ENCODE measurements around the gene VTCN1. TPM values are rescaled to one million over a fixed set of nuclear protein-coding genes. Genes with fewer than 3 reads are reported as not detected.

The VTCN1 gene
- total and polyA plus RNA-seq, 2 donors (not counting 3 experiments of a cell fraction or from before 2014, with no cell fraction given): not detected

DNA sequence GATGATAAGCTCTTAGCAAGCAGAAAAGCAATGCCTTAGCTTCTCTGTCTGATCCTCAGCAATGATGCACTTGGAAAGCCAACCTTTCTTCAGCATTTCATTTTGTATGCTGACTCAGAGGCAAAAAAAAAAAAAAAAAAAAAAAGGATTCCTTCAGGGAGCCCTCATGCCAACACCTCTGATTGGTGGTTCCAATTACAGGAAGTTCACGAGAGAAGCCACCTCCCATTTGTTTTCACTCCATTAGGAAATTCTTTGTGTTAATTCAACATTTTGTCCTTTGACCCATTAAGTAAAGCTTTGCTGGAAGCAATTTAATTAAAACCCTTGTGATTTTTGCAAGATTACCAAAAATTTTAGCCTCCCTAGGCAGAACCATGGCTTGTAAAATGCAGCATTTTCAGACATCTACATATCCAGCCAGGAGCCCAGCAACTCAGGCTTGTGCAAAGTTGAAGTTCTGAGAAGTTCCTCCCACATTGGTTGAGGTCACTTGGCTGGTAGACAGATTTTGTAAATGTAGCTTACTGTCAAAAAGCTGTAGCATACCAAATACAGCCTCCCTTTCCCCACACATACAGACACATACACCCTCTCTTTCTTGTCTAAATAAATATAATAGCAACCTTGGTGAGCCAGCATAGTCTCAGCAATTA lies 27.1 kb upstream of the VTCN1 start:
- dilution Hi-C loops (cut with MboI; ENCODE audit: extremely low pct_ligation_motif_present, low sequenced_read_pairs): no loop called here
- no peaks in the 10 kb centered on the region for H3K79me2 ChIP-seq (ENCODE audit: control insufficient read depth, insufficient read depth, low read length)
- no peaks in the 10 kb centered on the region for H3K9me1 ChIP-seq (replicated peaks; ENCODE audit: control insufficient read depth, extremely low read depth, insufficient read depth, low read length)
- intact Hi-C loops (cut with micrococcal nuclease): no loop called here
- no peak overlapping the region for H3K4me3 ChIP-seq (replicated peaks in 1 of 3; ENCODE audit: insufficient read depth in 1 of 3, low read depth in 1 of 3, low read length in 3 of 3)
- FAIRE-seq (no peak), DNase-seq (ENCODE audit: low read depth, low spot score) (no peak)
- no peaks in the 10 kb centered on the region for H4K20me1 ChIP-seq (replicated peaks; ENCODE audit: control insufficient read depth, extremely low read depth, insufficient read depth, low read length)
- H3K27ac ChIP-seq (ENCODE audit: insufficient read depth, low read depth, low read length): no peak overlapping the region
- no peak overlapping the region for H3K9ac ChIP-seq (replicated peaks; ENCODE audit: extremely low read depth, insufficient read depth, low read length)
- CTCF ChIA-PET: no interaction called here
- no TSS peak for BruUV-seq (replicated peaks)
- H3K36me3 ChIP-seq (ENCODE audit: control insufficient read depth in 2 of 2, extremely low read depth in 1 of 2, insufficient read depth in 2 of 2, low read length in 2 of 2): no peaks in the 10 kb centered on the region
- H3K4me2 ChIP-seq (ENCODE audit: insufficient read depth, low read length): no peak overlapping the region
- POLR2A ChIA-PET: no interaction called here
- H3K4me1 ChIP-seq (ENCODE audit: control insufficient read depth, extremely low read depth, insufficient read depth, low read length): no peaks in the 10 kb centered on the region
- TF ChIP-seq FOS (IDR thresholded peaks at IDR 0.05; ENCODE audit: borderline replicate concordance, insufficient read depth, low read length): no peak
- peaks cover 0 to 3% of the 10 kb centered on the region in 2 experiments for H3K27me3 ChIP-seq (ENCODE audit: control insufficient read depth in 2 of 2, insufficient read depth in 2 of 2, low read length in 2 of 2)
- no peaks in the 10 kb centered on the region for H3K9me3 ChIP-seq (replicated peaks; ENCODE audit: control insufficient read depth, insufficient read depth, low read length)
- no peak overlapping the region for H2AFZ ChIP-seq (ENCODE audit: low read depth, low read length)

DNA sequence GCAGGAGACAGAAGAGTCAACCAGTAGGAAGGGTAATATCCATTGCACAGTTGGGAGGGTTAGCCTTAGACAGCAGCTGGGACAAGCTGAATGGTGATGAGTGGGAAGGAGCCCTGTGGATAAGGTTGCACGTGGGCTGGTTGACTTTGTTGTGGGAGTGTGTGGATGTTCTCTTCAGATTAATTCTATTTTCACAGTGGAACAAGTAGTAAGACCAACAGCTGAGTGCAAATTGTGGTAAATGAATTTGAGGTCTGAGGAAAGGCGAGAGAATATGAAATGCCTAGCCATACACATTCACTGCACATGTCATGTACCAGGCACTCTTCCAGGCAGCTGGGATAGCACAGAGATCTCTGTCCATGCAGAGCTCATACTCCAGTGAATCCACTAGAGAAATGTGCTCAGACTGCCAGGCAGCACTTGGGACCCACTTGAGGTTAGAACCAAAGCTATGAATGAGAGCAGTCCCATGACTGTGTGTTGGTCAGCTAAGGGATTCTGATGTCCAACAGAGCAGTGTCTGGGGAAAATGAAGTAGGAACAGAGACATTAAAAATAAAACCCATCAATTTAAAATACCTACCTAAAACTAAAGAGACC lies 25.2 kb upstream of the VTCN1 start:
- Histone ChIP-seq H3K27me3 (ENCODE audit: control insufficient read depth in 2 of 2, insufficient read depth in 2 of 2, low read length in 2 of 2) (no peaks in the 10 kb centered on the region), H3K4me2 (ENCODE audit: insufficient read depth, low read length) (no peak overlapping the region), H3K9me1 (replicated peaks; ENCODE audit: control insufficient read depth, extremely low read depth, insufficient read depth, low read length) (no peaks in the 10 kb centered on the region), H3K36me3 (ENCODE audit: control insufficient read depth in 2 of 2, extremely low read depth in 1 of 2, insufficient read depth in 2 of 2, low read length in 2 of 2) (no peaks in the 10 kb centered on the region), H3K9ac (replicated peaks; ENCODE audit: extremely low read depth, insufficient read depth, low read length) (no peak overlapping the region), H3K27ac (ENCODE audit: insufficient read depth, low read depth, low read length) (no peak overlapping the region), H4K20me1 (replicated peaks; ENCODE audit: control insufficient read depth, extremely low read depth, insufficient read depth, low read length) (no peaks in the 10 kb centered on the region), H3K4me1 (ENCODE audit: control insufficient read depth, extremely low read depth, insufficient read depth, low read length) (no peaks in the 10 kb centered on the region), H3K9me3 (replicated peaks; ENCODE audit: control insufficient read depth, insufficient read depth, low read length) (no peaks in the 10 kb centered on the region), H3K79me2 (ENCODE audit: control insufficient read depth, insufficient read depth, low read length) (no peaks in the 10 kb centered on the region), H2AFZ (ENCODE audit: low read depth, low read length) (no peak overlapping the region), H3K4me3 (replicated peaks in 1 of 3; ENCODE audit: insufficient read depth in 1 of 3, low read depth in 1 of 3, low read length in 3 of 3) (no peak overlapping the region)
- DNase-seq (ENCODE audit: low read depth, low spot score): no peak
- FAIRE-seq: no peak
- CTCF ChIA-PET: no interaction called here
- intact Hi-C loops (cut with micrococcal nuclease): no loop called here
- dilution Hi-C loops (cut with MboI; ENCODE audit: extremely low pct_ligation_motif_present, low sequenced_read_pairs): no loop called here
- no TSS peak for BruUV-seq (replicated peaks)
- POLR2A ChIA-PET: no interaction called here
- TF ChIP-seq MYC (IDR thresholded peaks at IDR 0.05; ENCODE audit: low read depth, low read length): no peak
- no peak for TF ChIP-seq CTCF (IDR thresholded peaks at IDR 0.05; ENCODE audit: extremely low read depth in 1 of 2, insufficient read depth in 1 of 2, low read depth in 1 of 2, low read length in 2 of 2)
- no peak for TF ChIP-seq MAX (IDR thresholded peaks at IDR 0.05; ENCODE audit: insufficient read depth, insufficient read length)
- no peak for TF ChIP-seq EZH2 (IDR thresholded peaks at IDR 0.05; ENCODE audit: borderline replicate concordance, low read depth, low read length, severe bottlenecking)
- TF ChIP-seq GATA2 (IDR thresholded peaks at IDR 0.05; ENCODE audit: insufficient read depth, insufficient read length, low read depth, low read length): no peak
- no peak for TF ChIP-seq FOS (IDR thresholded peaks at IDR 0.05; ENCODE audit: borderline replicate concordance, insufficient read depth, low read length)
- no peak for TF ChIP-seq POLR2AphosphoS5 (IDR thresholded peaks at IDR 0.05; ENCODE audit: insufficient read depth, low read depth, low read length)
- TF ChIP-seq POLR2A (IDR thresholded peaks at IDR 0.05; ENCODE audit: low read depth, low read length): no peak
- no peak for TF ChIP-seq JUN (IDR thresholded peaks at IDR 0.05; ENCODE audit: borderline replicate concordance, insufficient read depth, insufficient read length, low read depth)
